Cardiac fibroblast (primary cell): Measurements from ENCODE around the gene SLC12A5.
A peak's percentile ranks its signal among the peaks of the same experiment; 100 is the strongest.

Source experiments
- DNase-seq, 2 donors: peaks; one replicate each; pipeline versions ENCODE4 v3.0.0 to v3.0.0-alpha.2; 2010; ENCODE audit warnings: low read depth in 2 of 2
- H3K4me3 ChIP-seq, 2 donors: replicated peaks in 1 of 2; 1 replicate in 1 of 2; 2 replicates in 1 of 2; pipeline ENCODE4 v1.5.1; 2011; ENCODE audit warnings: low read depth in 2 of 2, low read length in 2 of 2, mild to moderate bottlenecking in 2 of 2, moderate library complexity in 1 of 2
- TF ChIP-seq, protein P1 (sequence below): IDR thresholded peaks from one replicate; pipeline ENCODE4 v1.5.1; 2011; ENCODE audit warnings: low read depth, mild to moderate bottlenecking, low read length, inconsistent platforms

Gene SLC12A5

GRCh38 chr20:46034039-46034438 is 5.0 kb downstream of the SLC12A5 start:
- no peak overlapping the region for H3K4me3 ChIP-seq
- DNase-seq: no peak
- TF ChIP-seq, protein P1, sequence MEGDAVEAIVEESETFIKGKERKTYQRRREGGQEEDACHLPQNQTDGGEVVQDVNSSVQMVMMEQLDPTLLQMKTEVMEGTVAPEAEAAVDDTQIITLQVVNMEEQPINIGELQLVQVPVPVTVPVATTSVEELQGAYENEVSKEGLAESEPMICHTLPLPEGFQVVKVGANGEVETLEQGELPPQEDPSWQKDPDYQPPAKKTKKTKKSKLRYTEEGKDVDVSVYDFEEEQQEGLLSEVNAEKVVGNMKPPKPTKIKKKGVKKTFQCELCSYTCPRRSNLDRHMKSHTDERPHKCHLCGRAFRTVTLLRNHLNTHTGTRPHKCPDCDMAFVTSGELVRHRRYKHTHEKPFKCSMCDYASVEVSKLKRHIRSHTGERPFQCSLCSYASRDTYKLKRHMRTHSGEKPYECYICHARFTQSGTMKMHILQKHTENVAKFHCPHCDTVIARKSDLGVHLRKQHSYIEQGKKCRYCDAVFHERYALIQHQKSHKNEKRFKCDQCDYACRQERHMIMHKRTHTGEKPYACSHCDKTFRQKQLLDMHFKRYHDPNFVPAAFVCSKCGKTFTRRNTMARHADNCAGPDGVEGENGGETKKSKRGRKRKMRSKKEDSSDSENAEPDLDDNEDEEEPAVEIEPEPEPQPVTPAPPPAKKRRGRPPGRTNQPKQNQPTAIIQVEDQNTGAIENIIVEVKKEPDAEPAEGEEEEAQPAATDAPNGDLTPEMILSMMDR: no peak

DNA sequence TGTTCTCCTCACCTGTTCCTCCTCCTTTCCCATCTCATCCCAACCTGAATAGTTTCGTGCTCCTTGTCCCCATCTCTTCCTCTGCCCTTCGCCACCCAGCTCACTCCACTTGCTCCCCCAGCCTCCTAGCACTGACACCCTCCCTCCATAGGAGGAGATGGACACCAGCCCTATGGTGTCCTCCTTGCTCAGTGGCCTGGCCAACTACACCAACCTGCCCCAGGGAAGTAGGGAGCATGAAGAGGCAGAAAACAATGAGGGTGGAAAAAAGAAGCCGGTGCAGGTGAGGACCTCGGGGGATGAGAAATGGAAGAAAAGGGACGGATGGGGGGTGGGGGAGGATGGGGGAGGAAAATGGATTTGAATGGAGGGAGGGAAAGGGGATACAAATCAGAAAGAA is 6.2 kb downstream of the SLC12A5 start:
- TF ChIP-seq, protein P1: no peak
- H3K4me3 ChIP-seq: no peak overlapping the region
- DNase-seq: no peak

- no peak for DNase-seq
- no peak overlapping the region for H3K4me3 ChIP-seq
- TF ChIP-seq, protein P1: no peak
Measured at GRCh38 chr20:46035713-46036112, 6.7 kb downstream of the SLC12A5 start.

DNA sequence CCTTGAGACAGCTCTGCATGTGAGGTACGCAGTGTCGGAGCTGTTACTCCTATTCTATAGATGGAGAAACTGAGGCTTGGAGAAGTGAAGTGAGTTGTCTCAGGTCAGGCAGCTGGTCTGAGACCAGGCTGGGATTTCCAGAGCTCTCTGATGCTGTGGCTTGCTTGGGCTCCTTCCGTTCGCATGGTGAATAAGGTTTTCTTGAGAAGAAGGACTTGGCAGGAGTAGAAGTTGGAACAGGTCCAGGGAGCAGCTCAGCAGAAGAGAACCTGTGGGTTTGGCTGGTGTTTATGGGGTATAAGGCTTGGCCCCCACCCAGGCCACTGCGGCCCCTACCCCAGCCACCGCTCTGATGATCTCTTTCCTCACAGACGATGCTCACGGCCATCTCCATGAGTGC is 7.4 kb downstream of the SLC12A5 start:
- TF ChIP-seq, protein P1: no peak
- DNase-seq: no peak
- H3K4me3 ChIP-seq: no peak overlapping the region

- TF ChIP-seq, protein P1: no peak
- H3K4me3 ChIP-seq: no peak overlapping the region
- DNase-seq: no peak
Measured at GRCh38 chr20:46037036-46037435, 8.0 kb downstream of the SLC12A5 start.

- TF ChIP-seq, protein P1: no peak
- peak; percentile 31 to 41 for DNase-seq
- no peak overlapping the region for H3K4me3 ChIP-seq
Measured at GRCh38 chr20:46040902-46041535, 12.0 kb downstream of the SLC12A5 start.

- DNase-seq: no peak
- TF ChIP-seq, protein P1: no peak
- H3K4me3 ChIP-seq: no peak overlapping the region
Measured at GRCh38 chr20:46043556-46043955, 14.5 kb downstream of the SLC12A5 start.
